NCI-H2171 treated with DMSO at 0.1 percent for 48 hours (cell line): Measurements from ENCODE around the gene FAM174B.

Experiments used
- DNase-seq: peaks from one replicate; lab custom pipeline; 2025; lab: John Stamatoyannopoulos, UW

FAM174B gene

GRCh38 chr15:92569778-92570177 lies 85.8 kb downstream of the FAM174B start:
- no peak for DNase-seq
